Fibroblast of skin of right biceps (primary cell): Measurements from ENCODE around the gene KLK7.

Source experiments
- DNase-seq: peaks from one replicate; pipeline ENCODE4 v3.0.0-alpha.2; 2013

Gene KLK7

GRCh38 chr19:50928831-50929230, 54.9 kb downstream of the KLK7 start:
- DNase-seq = no peak
